Aorta (tissue), 5 donors: Measurements from ENCODE around the gene MAD2L2. TPM values are rescaled to one million over a fixed set of nuclear protein-coding genes. Genes with fewer than 3 reads are reported as not detected.

ENCODE experiments used
- ATAC-seq: fragments of 200-7000 bp; cut with Tn5 transposase; one replicate; pipeline ENCODE4 v1.9.1; 2022; ENCODE audit warnings: moderate library complexity; ENCODE audit not compliant: low FRiP score
- DNase-seq, 2 donors: peaks; one replicate each; pipeline ENCODE4 v3.0.0-alpha.2; 2020
- H3K27ac ChIP-seq, 2 donors: one replicate each; pipeline ENCODE4 v1.5.1; 2013; ENCODE audit warnings: low read length in 2 of 2, mild to moderate bottlenecking in 2 of 2, moderate library complexity in 2 of 2, control low read depth in 1 of 2, inconsistent platforms in 1 of 2, low read depth in 1 of 2
- H3K27me3 ChIP-seq, 2 donors: one replicate each; pipeline ENCODE4 v1.6.1; 2013; ENCODE audit warnings: control low read depth in 1 of 2, low read length in 1 of 2, mild to moderate bottlenecking in 1 of 2, moderate library complexity in 1 of 2; ENCODE audit not compliant: insufficient read depth in 2 of 2, control insufficient read depth in 1 of 2
- H3K36me3 ChIP-seq, 2 donors: one replicate each; pipeline ENCODE4 v1.6.1; 2013; ENCODE audit warnings: control low read depth in 1 of 2, low read length in 1 of 2, mild to moderate bottlenecking in 1 of 2; ENCODE audit not compliant: insufficient read depth in 2 of 2, control insufficient read depth in 1 of 2
- H3K4me1 ChIP-seq, 2 donors: one replicate each; pipeline ENCODE4 v1.6.1; 2013; ENCODE audit warnings: low read length in 2 of 2, control low read depth in 1 of 2, mild to moderate bottlenecking in 1 of 2, moderate library complexity in 1 of 2; ENCODE audit not compliant: insufficient read depth in 2 of 2, control insufficient read depth in 1 of 2
- H3K4me3 ChIP-seq, 2 donors: one replicate each; pipeline ENCODE4 v1.5.1; 2013; ENCODE audit warnings: low read length in 2 of 2, control low read depth in 1 of 2, mild to moderate bottlenecking in 1 of 2
- H3K9me3 ChIP-seq: one replicate; pipeline ENCODE4 v1.6.1; 2013; ENCODE audit warnings: mild to moderate bottlenecking, low read length; ENCODE audit not compliant: control insufficient read depth
- WGBS, 2 donors: extraction: QIAGEN DNeasy Blood & Tissue Kit; methylation state at CpG; one replicate each; pipeline ENCODE4 v1.1.7; 2013; 5-methylcytosine and 5-hydroxymethylcytosine counted together
- intact Hi-C, 2 donors: fragments of 100-400 bp; cut with DNase I; formaldehyde crosslinking; loops; one replicate each; pipeline versions ENCODE4 v1.14.2 to v1.15.0; 2022
- polyA plus RNA-seq, 2 donors: library from polyadenylated mRNA; stranded (reverse); fragments of 200-250 nt; gene quantifications; one replicate each; pipeline ENCODE4 v1.2.3, GENCODE V29; 2013
- total RNA-seq, 2 donors: library from RNA; stranded (reverse); fragmentation: NEBNext Ultra II Directional; extraction: Animal tissue kit (Norgen Biotek cat#: 25700); gene quantifications; one replicate each; pipeline ENCODE4 v1.2.1, GENCODE V29; 2021
- donor health status: healthy with polysubstance abuse.
- donor health status: Bipolar disorder and iron deficiency.
- donor health status: DM: no; HTN: no; CAD: no.
- donor health status: DM: no; HTN: no; CAD: no.
- donor health status: DM: yes; HTN: yes; CAD: no.

Gene MAD2L2
- total and polyA plus RNA-seq, 4 donors = 23.4 to 41.8 (median 24.6) TPM

- no peak for ATAC-seq
- Histone ChIP-seq H3K4me1 (no peaks in the 10 kb centered on the region), H3K27ac (no peak overlapping the region), H3K4me3 (no peak overlapping the region), H3K9me3 (no peaks in the 10 kb centered on the region), H3K27me3 (no peaks in the 10 kb centered on the region), H3K36me3 (no peaks in the 10 kb centered on the region)
- intact Hi-C loops = no loop called here
- 91 to 95% methylated on average over 14 of the region's 14 CpGs for WGBS, 2 donors
- no peak for DNase-seq
Observed at GRCh38 chr1:11668516-11668915, 12.4 kb downstream of the MAD2L2 start.

DNA sequence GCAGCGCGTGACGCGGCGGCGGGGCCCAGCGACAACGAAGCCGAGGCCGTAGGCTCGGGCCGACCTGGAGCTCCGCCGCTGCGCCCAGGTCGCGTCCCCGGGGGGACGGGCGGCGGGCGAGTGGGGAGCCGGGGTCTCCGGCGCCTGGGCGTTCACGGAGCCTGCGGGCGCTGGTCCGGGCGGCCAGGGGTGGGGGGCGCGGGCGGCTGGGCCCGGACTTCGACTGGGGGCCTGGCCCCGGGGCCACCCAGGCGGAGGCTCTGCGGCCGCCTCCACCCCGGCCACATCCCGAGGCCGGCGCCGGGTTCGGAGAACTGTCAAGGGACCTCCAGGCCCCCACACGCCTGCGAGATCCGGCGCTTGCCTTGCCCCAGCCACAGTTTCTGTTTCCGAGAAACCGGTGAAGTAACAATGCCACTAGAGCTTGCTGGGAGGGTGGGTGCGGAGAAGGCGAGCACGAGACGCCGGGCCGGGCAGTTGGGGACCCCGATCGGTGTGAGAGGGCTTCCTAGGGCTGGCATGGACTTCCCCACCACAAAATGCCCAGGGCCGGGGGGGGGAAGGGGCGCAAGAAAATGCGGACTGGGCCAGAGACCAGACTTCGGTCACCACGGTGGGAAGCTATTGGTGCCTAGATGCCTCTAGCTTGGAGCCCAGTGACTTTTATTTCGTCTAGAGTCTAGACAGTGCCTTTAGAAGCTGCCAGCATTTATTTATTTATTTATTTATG, 16.4 kb downstream of the MAD2L2 start:
- peak overlapping the region; percentile 52 to 56 for H3K4me3 ChIP-seq
- 1% methylated on average over 52 to 66 of the region's 66 CpGs for WGBS, 2 donors
- peak; percentile 65 to 84 for DNase-seq
- ATAC-seq = peak; percentile 62
- intact Hi-C loops = no loop called here
- H3K4me1 ChIP-seq = no peaks in the 10 kb centered on the region
- no peaks in the 10 kb centered on the region for H3K36me3 ChIP-seq
- H3K9me3 ChIP-seq = no peaks in the 10 kb centered on the region
- peak overlapping the region in 1 of 2 donors; percentile 2 for H3K27ac ChIP-seq
- no peaks in the 10 kb centered on the region for H3K27me3 ChIP-seq

- intact Hi-C loops = no loop called here
- no peaks in the 10 kb centered on the region for H3K36me3 ChIP-seq
- no peaks in the 10 kb centered on the region for H3K4me1 ChIP-seq
- no peaks in the 10 kb centered on the region for H3K27me3 ChIP-seq
- no peak overlapping the region for H3K27ac ChIP-seq
- ATAC-seq (no peak), DNase-seq (no peak)
- no peak overlapping the region for H3K4me3 ChIP-seq
- no peaks in the 10 kb centered on the region for H3K9me3 ChIP-seq
- 94% methylated on average over 17 of the region's 17 CpGs for WGBS, 2 donors
Observed at GRCh38 chr1:11661103-11661502, 19.8 kb downstream of the MAD2L2 start.

DNA sequence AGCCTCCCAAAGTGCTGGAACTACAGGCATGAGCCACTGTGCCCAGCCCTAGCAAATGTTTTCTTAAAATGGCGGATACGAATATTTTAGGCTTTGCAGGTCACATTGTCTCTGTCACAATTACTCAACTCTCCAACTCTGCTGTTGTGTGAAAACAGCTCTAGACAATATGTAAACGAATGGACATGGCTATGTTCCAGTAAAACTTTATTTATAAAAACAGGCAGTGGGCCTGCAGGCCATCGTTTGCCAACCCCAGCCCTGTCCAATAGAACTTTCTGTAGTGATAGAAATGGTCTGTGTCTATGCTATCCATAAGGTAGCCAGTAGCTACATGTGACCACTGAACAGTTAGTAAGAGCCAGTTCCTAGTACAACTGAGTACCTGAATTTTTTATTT, 21.2 kb downstream of the MAD2L2 start:
- intact Hi-C loops = no loop called here
- no peaks in the 10 kb centered on the region for H3K36me3 ChIP-seq
- 91 to 93% methylated on average over 4 of the region's 4 CpGs for WGBS, 2 donors

GRCh38 chr1:11658542-11658941, 22.4 kb downstream of the MAD2L2 start:
- no peaks in the 10 kb centered on the region for H3K4me1 ChIP-seq
- no peaks in the 10 kb centered on the region for H3K9me3 ChIP-seq
- H3K27me3 ChIP-seq = no peaks in the 10 kb centered on the region
- H3K27ac ChIP-seq = no peak overlapping the region
- H3K36me3 ChIP-seq = no peaks in the 10 kb centered on the region
- ATAC-seq (no peak), DNase-seq (no peak)
- intact Hi-C loops = no loop called here
- H3K4me3 ChIP-seq = no peak overlapping the region
- 88 to 90% methylated on average over 20 to 23 of the region's 23 CpGs for WGBS, 2 donors

More for the DNA sequence above, 21.2 kb downstream of the MAD2L2 start:
- DNase-seq (no peak), ATAC-seq (no peak)
- Histone ChIP-seq H3K9me3 (no peaks in the 10 kb centered on the region), H3K4me1 (no peaks in the 10 kb centered on the region), H3K27me3 (no peaks in the 10 kb centered on the region), H3K27ac (no peak overlapping the region), H3K4me3 (no peak overlapping the region)

- H3K27ac ChIP-seq = no peak overlapping the region
- no peak for ATAC-seq
- DNase-seq = no peak
- no peaks in the 10 kb centered on the region for H3K36me3 ChIP-seq
- no peaks in the 10 kb centered on the region for H3K27me3 ChIP-seq
- H3K4me3 ChIP-seq = no peak overlapping the region
- intact Hi-C loops = no loop called here
- H3K4me1 ChIP-seq = no peaks in the 10 kb centered on the region
- no peaks in the 10 kb centered on the region for H3K9me3 ChIP-seq
- 70 to 79% methylated on average over 6 of the region's 6 CpGs for WGBS, 2 donors
Observed at GRCh38 chr1:11657654-11658053, 23.3 kb downstream of the MAD2L2 start.

DNA sequence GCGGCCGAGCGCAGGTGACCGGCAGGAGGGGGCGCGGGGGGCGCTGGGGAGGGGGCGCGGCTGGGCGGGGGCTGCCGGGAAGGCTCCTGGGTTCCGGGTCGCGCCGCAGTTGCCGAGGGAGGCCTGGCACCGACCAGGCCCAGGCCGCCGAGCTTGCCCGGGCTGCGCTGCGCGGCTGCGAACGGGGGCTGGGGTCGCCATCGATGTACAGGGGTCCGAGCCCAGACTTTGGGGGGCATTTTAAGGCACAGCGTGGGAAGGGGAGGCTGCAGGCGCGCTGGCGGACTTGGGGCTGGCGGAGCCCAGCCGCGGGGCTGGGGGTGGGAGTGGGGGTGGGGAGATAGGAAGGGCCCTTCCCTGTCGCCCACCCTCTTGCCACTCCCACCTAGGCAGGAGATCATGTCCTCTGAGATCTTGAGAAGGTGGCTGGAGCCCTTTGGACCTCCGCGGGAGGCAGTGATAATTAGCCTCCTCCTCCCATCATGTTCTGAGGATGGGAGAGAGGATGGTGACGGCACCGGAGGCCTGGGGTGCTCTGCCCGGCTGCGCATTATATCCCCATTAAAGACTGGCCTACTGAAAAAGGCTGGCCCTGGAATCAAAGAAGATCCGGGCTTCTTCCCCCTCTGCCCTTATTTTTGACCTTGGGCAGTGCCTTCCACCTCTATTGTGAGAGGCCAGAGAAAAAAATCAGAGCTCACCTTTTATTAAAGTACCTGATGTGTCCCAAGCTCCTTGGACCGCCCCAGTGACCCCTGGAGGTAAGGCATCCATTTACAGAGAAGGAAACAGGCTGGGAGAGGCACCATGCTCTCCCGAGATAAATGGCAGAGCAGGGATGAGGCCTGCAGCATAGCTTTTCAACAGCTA, 25.8 kb downstream of the MAD2L2 start:
- no peak overlapping the region for H3K27ac ChIP-seq
- H3K4me3 ChIP-seq = peak overlapping the region; percentile 5 to 58
- H3K27me3 ChIP-seq = no peaks in the 10 kb centered on the region
- H3K4me1 ChIP-seq = no peaks in the 10 kb centered on the region
- H3K9me3 ChIP-seq = no peaks in the 10 kb centered on the region
- no peak for DNase-seq
- H3K36me3 ChIP-seq = no peaks in the 10 kb centered on the region
- intact Hi-C loops = loop anchor here in 1 of 2 donors (5.0 kb wide), 1 partner anchor 67 kb away; no protein-coding TSS in a partner anchor
- WGBS, 2 donors = 11 to 61% methylated on average over 9 to 45 of the region's 45 CpGs
- peak; percentile 27 for ATAC-seq

GRCh38 chr1:11654137-11654938, 26.6 kb downstream of the MAD2L2 start, which contains the start of the genes FBXO2 and FBXO44:
Gene FBXO2 (minus strand): TSS chr1:11654429. CDS start chr1:11654340, 89 bp downstream.
Gene FBXO44 (plus strand): TSS chr1:11654877. CDS start chr1:11655836, 959 bp downstream.
- Histone ChIP-seq H3K9me3 (no peaks in the 10 kb centered on the region), H3K27ac (no peak within 1 kb of the TSS), H3K4me1 (no peaks in the 10 kb centered on the region), H3K4me3 (peak within 1 kb of the TSS; percentile 5 to 58), H3K36me3 (no peaks in the 10 kb centered on the region), H3K27me3 (no peaks in the 10 kb centered on the region)
- ATAC-seq (peak; percentile 51), DNase-seq (peak; percentile 62 to 83)
- intact Hi-C loops = loop anchor here in 1 of 2 donors (5.0 kb wide), 1 partner anchor 68 kb away; no protein-coding TSS in a partner anchor
- 3 to 5% methylated on average over 54 to 94 of the region's 94 CpGs for WGBS, 2 donors
